HepG2 (cell line): ENCODE data around the gene ZNF414. TPM values are rescaled to one million over a fixed set of nuclear protein-coding genes. Genes with fewer than 3 reads are reported as not detected.

ENCODE experiments used
- CTCF ChIP-seq: sonication (generic); formaldehyde crosslinking; IDR thresholded peaks from 2 replicates; pipeline ENCODE4 v1.5.0; 2020; ENCODE audit warnings: mild to moderate bottlenecking, missing genetic modification reagents, moderate library complexity
- IRF9 ChIP-seq: sonication (generic); formaldehyde crosslinking; IDR thresholded peaks from 2 replicates; pipeline ENCODE4 v1.8.0; 2022; ENCODE audit warnings: missing genetic modification reagents, mild to moderate bottlenecking, borderline replicate concordance
- KDM3A ChIP-seq: IDR thresholded peaks from 2 replicates; pipeline ENCODE4 v1.6.1; 2018; ENCODE audit warnings: low read depth, missing compliant biosample characterization
- MAFK ChIP-seq, 2 experiments: IDR thresholded peaks in 1 of 2; conservative IDR thresholded peaks in 1 of 2; 2 replicates each; pipeline ENCODE4 v1.6.1; 2011; ENCODE audit warnings: improper control_type of control experiment in 2 of 2, low read length in 2 of 2
- PATZ1 ChIP-seq: sonication (generic); formaldehyde crosslinking; IDR thresholded peaks from 2 replicates; pipeline ENCODE4 v1.4.0; 2020; ENCODE audit warnings: missing genetic modification reagents
- PREB ChIP-seq: sonication (generic); formaldehyde crosslinking; IDR thresholded peaks from 2 replicates; pipeline ENCODE4 v1.4.0; 2020; ENCODE audit warnings: missing genetic modification reagents
- PRPF4 ChIP-seq: fragments of 200-400 bp; formaldehyde crosslinking; IDR thresholded peaks from 2 replicates; pipeline ENCODE4 v1.6.1; 2016; ENCODE audit warnings: low read length, low read depth; ENCODE audit not compliant: poor library complexity, severe bottlenecking
- RORA ChIP-seq: sonication (generic); formaldehyde crosslinking; IDR thresholded peaks from 2 replicates; pipeline ENCODE4 v1.5.0; 2020; ENCODE audit warnings: mild to moderate bottlenecking, missing genetic modification reagents, moderate library complexity
- SAFB2 ChIP-seq: sonication (generic); formaldehyde crosslinking; IDR thresholded peaks from 2 replicates; pipeline ENCODE4 v1.5.1; 2020; ENCODE audit warnings: missing genetic modification reagents, low read depth, mild to moderate bottlenecking, borderline replicate concordance
- SALL1 ChIP-seq: sonication (generic); formaldehyde crosslinking; IDR thresholded peaks from 2 replicates; pipeline ENCODE4 v1.8.0; 2022; ENCODE audit warnings: mild to moderate bottlenecking, missing genetic modification reagents
- SKI ChIP-seq: fragments of 450-650 bp; IDR thresholded peaks from one replicate; pipeline ENCODE4 v1.6.1; 2018; ENCODE audit warnings: mild to moderate bottlenecking; ENCODE audit not compliant: partially characterized antibody
- SPEN ChIP-seq: sonication (generic); formaldehyde crosslinking; IDR thresholded peaks from 2 replicates; pipeline ENCODE4 v1.5.1; 2020; ENCODE audit warnings: low read depth, mild to moderate bottlenecking, missing genetic modification reagents
- SUZ12 ChIP-seq: fragments of 150-350 bp; IDR thresholded peaks from 2 replicates; pipeline ENCODE4 v1.6.1; 2014; ENCODE audit warnings: low read depth, low read length
- TBP ChIP-seq: sonication (generic); formaldehyde crosslinking; IDR thresholded peaks from 2 replicates; pipeline ENCODE4 v1.5.0; 2020; ENCODE audit warnings: missing genetic modification reagents
- ZMAT5 ChIP-seq: sonication (generic); formaldehyde crosslinking; IDR thresholded peaks from 2 replicates; pipeline ENCODE4 v1.5.0; 2020; ENCODE audit warnings: mild to moderate bottlenecking, low read depth, missing genetic modification reagents, borderline replicate concordance
- ZNF431 ChIP-seq: sonication (generic); formaldehyde crosslinking; IDR thresholded peaks from 2 replicates; pipeline ENCODE4 v1.9.0; 2022; ENCODE audit warnings: missing genetic modification reagents, low read depth, mild to moderate bottlenecking, borderline replicate concordance
- ZNF501 ChIP-seq: sonication (generic); formaldehyde crosslinking; IDR thresholded peaks from 2 replicates; pipeline ENCODE4 v1.5.1; 2020; ENCODE audit warnings: mild to moderate bottlenecking, moderate library complexity, missing genetic modification reagents
- ZNF619 ChIP-seq: sonication (generic); formaldehyde crosslinking; IDR thresholded peaks from 2 replicates; pipeline ENCODE4 v1.4.0; 2020; ENCODE audit warnings: mild to moderate bottlenecking, missing genetic modification reagents
- ZNF644 ChIP-seq: IDR thresholded peaks from 2 replicates; pipeline ENCODE4 v1.6.1; 2016; ENCODE audit warnings: low read depth
- ZNF691 ChIP-seq: sonication (generic); formaldehyde crosslinking; IDR thresholded peaks from 2 replicates; pipeline ENCODE4 v1.4.0; 2020; ENCODE audit warnings: missing genetic modification reagents, low read depth, mild to moderate bottlenecking, borderline replicate concordance
- ZZZ3 ChIP-seq: sonication (generic); formaldehyde crosslinking; IDR thresholded peaks from 2 replicates; pipeline ENCODE4 v1.4.0; 2020; ENCODE audit warnings: missing genetic modification reagents, mild to moderate bottlenecking, borderline replicate concordance
- polyA plus RNA-seq, 8 experiments: library from polyadenylated mRNA; depleted of rRNA in 3 of 8; stranded (reverse) in 7 of 8; unstranded in 1 of 8; fragments of >200 nt; fragmentation: Illumina TruSeq in 4 of 8; extraction: Trizol in 4 of 8; gene quantifications; 2 replicates each; pipeline versions ENCODE4 v1.2.1 to v1.2.3, GENCODE V29; 2011 to 2016; ENCODE audit warnings: low read depth in 4 of 8, missing spikeins in 1 of 8, mixed read lengths in 1 of 8; ENCODE audit not compliant: insufficient read depth in 1 of 8
- total RNA-seq, 5 experiments: library from RNA; depleted of rRNA; stranded (reverse); fragments of >200 nt; fragmentation: Illumina TruSeq; extraction: Trizol; gene quantifications; 2 replicates each; pipeline ENCODE4 v1.2.3, GENCODE V29; 2016; ENCODE audit warnings: low read depth in 1 of 5

ZNF414 gene
- total and polyA plus RNA-seq, 2 of the 13 experiments (the other 11 are each of a cell fraction or from before 2014, with no cell fraction given): 2.5 to 4.0 TPM

GRCh38 chr19:8513687-8514504 is at the start of gene ZNF414 (continued):
- TF ChIP-seq PREB (CRISPR knock-in tag) (no peak), MAFK (conservative IDR thresholded peaks at IDR 0.05 in 1 of 2, IDR thresholded peaks at IDR 0.05 in 1 of 2; ENCODE audit: low read length in 2 of 2) (no peak), SPEN (CRISPR knock-in tag) (peak; percentile 96), SUZ12 (no peak), ZNF501 (CRISPR knock-in tag) (peak; percentile 79), ZZZ3 (CRISPR knock-in tag) (peak; percentile 86; the same call in 1 of the 2 replicates), ZNF431 (CRISPR knock-in tag) (no peak), RORA (no peak), SKI (no peak), CTCF (CRISPR knock-in tag) (no peak), SAFB2 (CRISPR knock-in tag) (0 out of 2 replicates have a peak, but pooled peaks have one; percentile 35), ZMAT5 (CRISPR knock-in tag) (no peak), ZNF691 (CRISPR knock-in tag) (no peak; the same call in 1 of the 2 replicates), ZNF619 (CRISPR knock-in tag) (peak; percentile 70; the same call in 1 of the 2 replicates), PATZ1 (CRISPR knock-in tag) (peak; percentile 26; the same call in 1 of the 2 replicates), KDM3A (CRISPR knock-in tag) (no peak), PRPF4 (no peak), ZNF644 (CRISPR knock-in tag) (no peak), IRF9 (CRISPR knock-in tag) (peak; percentile 93), SALL1 (CRISPR knock-in tag) (peak; percentile 71; the same call in 1 of the 2 replicates), TBP (CRISPR knock-in tag) (peak; percentile 92; the same call in 1 of the 2 replicates)
